WTC11 (cell line): ENCODE results near the gene ANK2. TPM values are rescaled to one million over a fixed set of nuclear protein-coding genes. Genes with fewer than 3 reads are reported as not detected.

Experiments
- ATAC-seq: fragments of 200-7000 bp; cut with Tn5 transposase; 2 replicates; pipeline ENCODE4 v1.10.0; 2021; ENCODE audit warnings: mild to moderate bottlenecking, moderate library complexity
- CTCF ChIA-PET: fragments of 300-600 bp; sonication (Branson Sonifier 250); formaldehyde crosslinking; loops from one replicate; lab custom pipeline; 2021; ENCODE audit warnings: antibody characterized with exemption; lab: Charles Lee
- POLR2A ChIA-PET: fragments of 350-600 bp; sonication (Branson Sonifier 250); formaldehyde crosslinking; loops from one replicate; lab custom pipeline; 2021; ENCODE audit warnings: antibody characterized with exemption; lab: Charles Lee
- DNase-seq: peaks from one replicate; pipeline ENCODE4 v3.0.0; 2021; ENCODE audit warnings: low spot score
- H3K27ac Mint-ChIP-seq: 2 replicates; pipeline ENCODE4 v1.8.0; 2021; ENCODE audit warnings: mixed read lengths
- H3K27me3 Mint-ChIP-seq: 2 replicates; pipeline ENCODE4 v1.8.0; 2021; ENCODE audit warnings: low read depth, mild to moderate bottlenecking, moderate library complexity, mixed read lengths
- H3K36me3 Mint-ChIP-seq: 2 replicates; pipeline ENCODE4 v1.8.0; 2021; ENCODE audit warnings: mixed read lengths
- H3K4me1 Mint-ChIP-seq: 2 replicates; pipeline ENCODE4 v1.8.0; 2022; ENCODE audit warnings: mixed read lengths
- H3K4me3 Mint-ChIP-seq: 2 replicates; pipeline ENCODE4 v1.8.0; 2021; ENCODE audit warnings: mild to moderate bottlenecking, moderate library complexity, mixed read lengths
- H3K9me3 Mint-ChIP-seq: 2 replicates; pipeline ENCODE4 v1.8.0; 2021; ENCODE audit warnings: mixed read lengths
- AFF4 ChIP-seq: sonication (generic); formaldehyde crosslinking; IDR thresholded peaks from 2 replicates; pipeline ENCODE4 v1.8.1; 2023; ENCODE audit warnings: mild to moderate bottlenecking, missing genetic modification reagents, borderline replicate concordance
- ARID4B ChIP-seq: sonication (generic); formaldehyde crosslinking; IDR thresholded peaks from 2 replicates; pipeline ENCODE4 v1.8.0; 2023; ENCODE audit warnings: missing genetic modification reagents, mild to moderate bottlenecking, borderline replicate concordance
- ATF2 ChIP-seq: sonication (generic); formaldehyde crosslinking; IDR thresholded peaks from 2 replicates; pipeline ENCODE4 v1.8.1; 2022; ENCODE audit warnings: low read depth, missing genetic modification reagents, borderline replicate concordance
- CBFB ChIP-seq: sonication (generic); formaldehyde crosslinking; IDR thresholded peaks from 2 replicates; pipeline ENCODE4 v1.8.1; 2022; ENCODE audit warnings: mild to moderate bottlenecking, low read depth, missing genetic modification reagents
- ETV6 ChIP-seq: sonication (generic); formaldehyde crosslinking; IDR thresholded peaks from 2 replicates; pipeline ENCODE4 v1.8.1; 2022; ENCODE audit warnings: mild to moderate bottlenecking, missing genetic modification reagents
- FOXP1 ChIP-seq: sonication (generic); formaldehyde crosslinking; IDR thresholded peaks from 2 replicates; pipeline ENCODE4 v1.8.0; 2022; ENCODE audit warnings: missing genetic modification reagents, mild to moderate bottlenecking, moderate library complexity, borderline replicate concordance
- GRHL2 ChIP-seq: fragments of 250-450 bp; sonication (Bioruptor Pico); IDR thresholded peaks from 2 replicates; pipeline ENCODE4 v1.8.0; 2022; ENCODE audit warnings: mild to moderate bottlenecking, moderate library complexity; ENCODE audit not compliant: insufficient replicate concordance, severe bottlenecking
- HMGA2 ChIP-seq: fragments of 250-450 bp; sonication (Bioruptor Pico); IDR thresholded peaks from 2 replicates; pipeline ENCODE4 v1.4.0; 2021; ENCODE audit warnings: mild to moderate bottlenecking, moderate library complexity
- KAT7 ChIP-seq: sonication (generic); formaldehyde crosslinking; IDR thresholded peaks from 2 replicates; pipeline ENCODE4 v1.8.1; 2023; ENCODE audit warnings: missing genetic modification reagents, mild to moderate bottlenecking, borderline replicate concordance
- OVOL2 ChIP-seq: fragments of 250-450 bp; sonication (Bioruptor Pico); IDR thresholded peaks from 2 replicates; pipeline ENCODE4 v1.9.0; 2021; ENCODE audit warnings: mild to moderate bottlenecking, borderline replicate concordance
- PRRX2 ChIP-seq: fragments of 250-450 bp; sonication (Bioruptor Pico); IDR thresholded peaks from 2 replicates; pipeline ENCODE4 v1.8.0; 2021; ENCODE audit warnings: mild to moderate bottlenecking
- SOX15 ChIP-seq: fragments of 250-450 bp; sonication (Bioruptor Pico); IDR thresholded peaks from 2 replicates; pipeline ENCODE4 v1.9.0; 2021; ENCODE audit warnings: mild to moderate bottlenecking
- STAT6 ChIP-seq: sonication (generic); formaldehyde crosslinking; conservative IDR thresholded peaks from 2 replicates; pipeline ENCODE4 v1.8.1; 2023; ENCODE audit warnings: mild to moderate bottlenecking, low read depth, missing genetic modification reagents, moderate library complexity
- TEAD4 ChIP-seq: sonication (generic); formaldehyde crosslinking; IDR thresholded peaks from 2 replicates; pipeline ENCODE4 v1.8.0; 2022; ENCODE audit warnings: mild to moderate bottlenecking, missing genetic modification reagents
- USF1 ChIP-seq: sonication (generic); formaldehyde crosslinking; IDR thresholded peaks from 2 replicates; pipeline ENCODE4 v1.8.0; 2022; ENCODE audit warnings: mild to moderate bottlenecking, missing genetic modification reagents
- ZNF263 ChIP-seq: sonication (generic); formaldehyde crosslinking; IDR thresholded peaks from 2 replicates; pipeline ENCODE4 v1.8.1; 2022; ENCODE audit warnings: low read depth, mild to moderate bottlenecking, moderate library complexity, missing genetic modification reagents
- ZNF317 ChIP-seq: sonication (generic); formaldehyde crosslinking; IDR thresholded peaks from 2 replicates; pipeline ENCODE4 v1.8.1; 2023; ENCODE audit warnings: low read depth, mild to moderate bottlenecking, moderate library complexity, missing genetic modification reagents, borderline replicate concordance
- ZNF396 ChIP-seq: fragments of 250-450 bp; sonication (Bioruptor Pico); IDR thresholded peaks from 2 replicates; pipeline ENCODE4 v1.8.0; 2021; ENCODE audit warnings: mild to moderate bottlenecking, moderate library complexity, borderline replicate concordance
- ZSCAN18 ChIP-seq: fragments of 250-450 bp; sonication (Bioruptor Pico); IDR thresholded peaks from 2 replicates; pipeline ENCODE4 v2.1.2; 2022; ENCODE audit warnings: mild to moderate bottlenecking, moderate library complexity
- total RNA-seq: library from RNA; stranded (reverse); gene quantifications from 3 replicates; pipeline ENCODE4 v1.2.3, GENCODE V29; 2021

Gene ANK2
- total RNA-seq, 1 experiment from 2014 or later, result 27.9 TPM

GRCh38 chr4:113083346-113083745, 33.9 kb downstream of the ANK2 start:
- no peaks in the 10 kb centered on the region for H3K9me3 Mint-ChIP-seq
- no peak overlapping the region for H3K4me3 Mint-ChIP-seq
- TF ChIP-seq KAT7 (no peak), STAT6 (CRISPR knock-in tag) (no peak), PRRX2 (CRISPR knock-in tag) (no peak), ZNF317 (CRISPR knock-in tag) (no peak), OVOL2 (CRISPR knock-in tag) (no peak), ETV6 (CRISPR knock-in tag) (no peak), USF1 (CRISPR knock-in tag) (no peak), ZNF263 (CRISPR knock-in tag) (no peak)
- TF ChIP-seq, all 79 proteins: peak for 0
- no peak for ATAC-seq
- DNase-seq, result no peak
- Mint-ChIP-seq H3K36me3 (no peaks in the 10 kb centered on the region), H3K4me1 (peaks cover 3% of the 10 kb centered on the region), H3K27ac (no peak overlapping the region), H3K27me3 (no peaks in the 10 kb centered on the region)
- ChIA-PET CTCF (no interaction called here), POLR2A (no interaction called here)

- ChIA-PET CTCF (no interaction called here), POLR2A (no interaction called here)
- ATAC-seq (no peak), DNase-seq (no peak)
- H3K36me3 Mint-ChIP-seq, result no peaks in the 10 kb centered on the region
- H3K9me3 Mint-ChIP-seq, result no peaks in the 10 kb centered on the region
- peak overlapping the region; percentile 15; the same call in 1 of the 2 replicates for H3K27ac Mint-ChIP-seq
- no peaks in the 10 kb centered on the region for H3K4me1 Mint-ChIP-seq
- no peak overlapping the region for H3K4me3 Mint-ChIP-seq
- H3K27me3 Mint-ChIP-seq, result no peaks in the 10 kb centered on the region
- TF ChIP-seq ZNF396 (CRISPR knock-in tag) (no peak), CBFB (CRISPR knock-in tag) (no peak), GRHL2 (CRISPR knock-in tag) (no peak), HMGA2 (no peak), AFF4 (CRISPR knock-in tag) (no peak), ZSCAN18 (CRISPR knock-in tag) (no peak), SOX15 (CRISPR knock-in tag) (no peak), FOXP1 (CRISPR knock-in tag) (no peak), ARID4B (CRISPR knock-in tag) (no peak), TEAD4 (CRISPR knock-in tag) (no peak), ATF2 (no peak)
Observed at GRCh38 chr4:113086172-113086695, 36.8 kb downstream of the ANK2 start.
